Gastrocnemius medialis (tissue), 4 donors: ENCODE data around the gene LRRTM3. TPM values are rescaled to one million over a fixed set of nuclear protein-coding genes. Genes with fewer than 3 reads are reported as not detected.

ENCODE experiments used
- ATAC-seq, 2 donors: fragments of 150-250 bp; one replicate each; pipeline ENCODE4 v1.9.1; 2016
- DNase-seq, 2 donors: peaks; one replicate each; pipeline ENCODE4 v3.0.0-alpha.2; 2019
- H3K27ac ChIP-seq, 4 donors: fragments of 200-600 bp; sonication (generic); 1 replicate in 1 of 4; 2 replicates in 3 of 4; pipeline ENCODE4 v1.5.1; 2016 to 2018; ENCODE audit warnings: mild to moderate bottlenecking in 2 of 4, moderate library complexity in 1 of 4
- H3K27me3 ChIP-seq, 3 donors: fragments of 200-600 bp; sonication (generic) in 2 of 3; 1 replicate in 1 of 3; 2 replicates in 2 of 3; pipeline versions ENCODE4 v1.5.1 to v1.6.0; 2016 to 2019; ENCODE audit warnings: mild to moderate bottlenecking in 1 of 3, moderate library complexity in 1 of 3
- H3K36me3 ChIP-seq, 2 donors: fragments of 200-600 bp; sonication (generic) in 1 of 2; one replicate each; pipeline ENCODE4 v1.5.1; 2017 to 2018
- H3K4me1 ChIP-seq, 2 donors: fragments of 200-600 bp; sonication (generic) in 1 of 2; one replicate each; pipeline ENCODE4 v1.5.1; 2016 to 2017; ENCODE audit warnings: mild to moderate bottlenecking in 2 of 2
- H3K4me3 ChIP-seq, 4 donors: fragments of 200-600 bp; sonication (generic) in 3 of 4; 1 replicate in 1 of 4; 2 replicates in 3 of 4; pipeline ENCODE4 v1.5.1; 2016 to 2019; ENCODE audit warnings: mild to moderate bottlenecking in 2 of 4
- H3K9me3 ChIP-seq, 3 donors: fragments of 200-600 bp; sonication (generic) in 2 of 3; 1 replicate in 1 of 3; 2 replicates in 2 of 3; pipeline ENCODE4 v1.5.1; 2016 to 2019
- CTCF ChIP-seq, 5 experiments: fragments of 450-650 bp in 3 of 5; fragments of 200-600 bp in 2 of 5; sonication (generic) in 2 of 5; IDR thresholded peaks in 4 of 5; conservative IDR thresholded peaks in 1 of 5; 1 replicate in 4 of 5; 2 replicates in 1 of 5; pipeline ENCODE4 v1.5.1; 2016 to 2019; ENCODE audit warnings: antibody characterized with exemption in 5 of 5, mild to moderate bottlenecking in 3 of 5, moderate library complexity in 3 of 5
- POLR2A ChIP-seq, 2 donors: fragments of 450-650 bp; IDR thresholded peaks; one replicate each; pipeline ENCODE4 v1.6.1; 2017; ENCODE audit warnings: antibody characterized with exemption in 2 of 2, mild to moderate bottlenecking in 2 of 2, moderate library complexity in 2 of 2
- in situ Hi-C, 4 donors: fragments of 200-750 bp; cut with MboI; loops; one replicate each; pipeline versions ENCODE4 v1.15.0 to v1.8.0; 2017; ENCODE audit warnings: low sequenced_read_pairs in 4 of 4
- intact Hi-C: fragments of 100-400 bp; cut with DNase I; formaldehyde crosslinking; loops from one replicate; pipeline ENCODE4 v1.15.1; 2023; ENCODE audit warnings: low total_unique reads
- total RNA-seq, 4 donors: library from RNA; depleted of rRNA; stranded (reverse); fragments of >200 nt; gene quantifications; one replicate each; pipeline versions ENCODE4 v1.1.0 to v1.2.3, GENCODE V29; 2016

Gene LRRTM3
- total RNA-seq, result not detected

- in situ Hi-C loops, result no loop called here
- Histone ChIP-seq H3K9me3 (no peaks in the 10 kb centered on the region), H3K27me3 (peaks cover 5 to 6% (median 6%) of the 10 kb centered on the region in 3 donors), H3K4me1 (peaks cover 5 to 15% of the 10 kb centered on the region in 2 donors), H3K4me3 (peak within 1 kb of the TSS in 3 of 4 donors; percentile 29 to 32 (median 29)), H3K36me3 (no peaks in the 10 kb centered on the region), H3K27ac (no peak within 1 kb of the TSS)
- intact Hi-C loops, result no loop called here
- TF ChIP-seq POLR2A (IDR thresholded peaks at IDR 0.05) (no peak), CTCF (IDR thresholded peaks at IDR 0.05 in 4 of 5, conservative IDR thresholded peaks at IDR 0.05 in 1 of 5) (peak in 3 of 5 experiments; percentile 20 to 61 (median 50))
- peak in 1 of 2 donors; percentile 15 for DNase-seq
- ATAC-seq, result peak; percentile 73 to 95
These were observed at the start of gene LRRTM3 for GRCh38 chr10:66925896-66926715. Gene LRRTM3 (plus strand): TSS chr10:66926036.

GRCh38 chr10:66877361-66877760 lies 48.5 kb upstream of the LRRTM3 start:
- Histone ChIP-seq H3K27ac (no peak overlapping the region), H3K9me3 (no peaks in the 10 kb centered on the region)
- in situ Hi-C loops, result no loop called here

GRCh38 chr10:66880292-66880691 lies 45.5 kb upstream of the LRRTM3 start:
- in situ Hi-C loops (no loop called here), intact Hi-C loops (no loop called here)
- H3K4me1 ChIP-seq, result peaks cover 4 to 27% of the 10 kb centered on the region in 2 donors
- no peaks in the 10 kb centered on the region for H3K36me3 ChIP-seq
- no peak for TF ChIP-seq CTCF (IDR thresholded peaks at IDR 0.05 in 4 of 5, conservative IDR thresholded peaks at IDR 0.05 in 1 of 5)
- TF ChIP-seq POLR2A (IDR thresholded peaks at IDR 0.05), result no peak
- no peaks in the 10 kb centered on the region for H3K9me3 ChIP-seq
- no peak overlapping the region for H3K4me3 ChIP-seq
- no peak for DNase-seq
- ATAC-seq, result no peak
- H3K27ac ChIP-seq, result no peak overlapping the region
- H3K27me3 ChIP-seq, result no peaks in the 10 kb centered on the region

More at GRCh38 chr10:66877361-66877760, 48.5 kb upstream of the LRRTM3 start:
- TF ChIP-seq CTCF (IDR thresholded peaks at IDR 0.05 in 4 of 5, conservative IDR thresholded peaks at IDR 0.05 in 1 of 5) (no peak), POLR2A (IDR thresholded peaks at IDR 0.05) (no peak)
- no peaks in the 10 kb centered on the region for H3K36me3 ChIP-seq
- no peaks in the 10 kb centered on the region for H3K27me3 ChIP-seq
- intact Hi-C loops, result no loop called here
- ATAC-seq (no peak), DNase-seq (no peak)
- no peak overlapping the region for H3K4me3 ChIP-seq
- H3K4me1 ChIP-seq, result peaks cover 4 to 34% of the 10 kb centered on the region in 2 donors

- in situ Hi-C loops, result no loop called here
- TF ChIP-seq CTCF (IDR thresholded peaks at IDR 0.05 in 4 of 5, conservative IDR thresholded peaks at IDR 0.05 in 1 of 5) (no peak), POLR2A (IDR thresholded peaks at IDR 0.05) (no peak)
- Histone ChIP-seq H3K4me3 (no peak overlapping the region), H3K36me3 (no peaks in the 10 kb centered on the region), H3K9me3 (no peaks in the 10 kb centered on the region), H3K27me3 (no peaks in the 10 kb centered on the region), H3K4me1 (peaks cover 4 to 22% of the 10 kb centered on the region in 2 donors), H3K27ac (no peak overlapping the region)
- intact Hi-C loops, result no loop called here
- no peak for DNase-seq
- no peak for ATAC-seq
These were observed 45.0 kb upstream of the LRRTM3 start for GRCh38 chr10:66880826-66881225.
